Ovary (tissue), 9 donors: ENCODE results near the gene RPL10A. TPM values are rescaled to one million over a fixed set of nuclear protein-coding genes. Genes with fewer than 3 reads are reported as not detected.

Experiments used
- DNase-seq, 5 donors: peaks; one replicate each; pipeline ENCODE4 v3.0.0-alpha.2; 2019 to 2020
- H3K27ac ChIP-seq, 2 donors: fragments of 200-600 bp; one replicate each; pipeline versions ENCODE4 v1.5.1 to v1.8.0; 2019 to 2022
- H3K27me3 ChIP-seq: fragments of 200-600 bp; one replicate; pipeline ENCODE4 v1.8.0; 2022
- H3K36me3 ChIP-seq: fragments of 200-600 bp; sonication (generic); one replicate; pipeline ENCODE4 v1.5.1; 2019
- H3K4me1 ChIP-seq: one replicate; pipeline ENCODE4 v1.8.1; 2013; ENCODE audit warnings: mild to moderate bottlenecking, moderate library complexity; ENCODE audit not compliant: insufficient read depth
- H3K4me3 ChIP-seq: fragments of 200-600 bp; sonication (generic); one replicate; pipeline ENCODE4 v1.5.1; 2017
- H3K9me3 ChIP-seq, 2 donors: fragments of 200-600 bp in 1 of 2; sonication (generic) in 1 of 2; one replicate each; pipeline versions ENCODE4 v1.5.1 to v1.8.1; 2013 to 2019; ENCODE audit warnings: mild to moderate bottlenecking in 1 of 2, moderate library complexity in 1 of 2
- EP300 ChIP-seq: sonication (generic); formaldehyde crosslinking; IDR thresholded peaks from one replicate; pipeline ENCODE4 v1.6.1; 2017; ENCODE audit warnings: antibody characterized with exemption
- POLR2A ChIP-seq: fragments of 450-650 bp; IDR thresholded peaks from one replicate; pipeline ENCODE4 v1.6.1; 2017; ENCODE audit warnings: antibody characterized with exemption, mild to moderate bottlenecking, moderate library complexity
- WGBS, 3 donors: extraction: QIAGEN DNeasy Blood & Tissue Kit in 1 of 3; methylation state at CpG; one replicate each; pipeline versions ENCODE4 v1.1.5 to v1.1.7; 2013 to 2017; 5-methylcytosine and 5-hydroxymethylcytosine counted together
- intact Hi-C, 4 donors: fragments of 100-400 bp; cut with DNase I; formaldehyde crosslinking; loops; one replicate each; pipeline versions ENCODE4 v1.11.0 to v1.15.1; 2022 to 2023
- polyA plus RNA-seq, 2 donors: library from polyadenylated mRNA; stranded (reverse); fragments of 200-250 nt in 1 of 2; fragments of 350-450 nt in 1 of 2; fragmentation: Illumina TruSeq in 1 of 2; extraction: RNeasy Lipid Tissue Mini Kit (QIAGEN cat#74804) in 1 of 2; gene quantifications; one replicate each; pipeline ENCODE4 v1.2.3, GENCODE V29; 2013 to 2014
- total RNA-seq, 7 donors: library from RNA; depleted of rRNA in 2 of 7; stranded (reverse); fragments of >200 nt in 2 of 7; fragmentation: NEBNext Ultra II Directional in 3 of 7; extraction: Animal tissue kit (Norgen Biotek cat#: 25700) in 3 of 7; gene quantifications; one replicate each; pipeline versions ENCODE4 v1.1.0 to v1.2.4, GENCODE V29; 2016 to 2023
- TF ChIP-seq, protein P1 (sequence below), 3 donors: fragments of 450-650 bp in 2 of 3; fragments of 200-600 bp in 1 of 3; IDR thresholded peaks; one replicate each; pipeline versions ENCODE4 v1.5.1 to v1.8.0; 2016 to 2022; ENCODE audit warnings: antibody characterized with exemption in 3 of 3, mild to moderate bottlenecking in 1 of 3
- donor health status: DM: no; HTN: no; CAD: no; lungs with moderate emphysema.
- donor health status: DM: no; HTN: no; CAD: no.
- donor health status: Bipolar disorder and iron deficiency.
- donor health status: DM: yes; HTN: yes; CAD: no.
- donor health status: DM: no; HTN: no; CAD: no.
- donor health status: DM: yes; HTN: yes; CAD: no.

RPL10A gene
- total and polyA plus RNA-seq, 9 donors = 2,596 to 5,052 (median 3,198) TPM

- no peak for DNase-seq
- TF ChIP-seq, protein P1, sequence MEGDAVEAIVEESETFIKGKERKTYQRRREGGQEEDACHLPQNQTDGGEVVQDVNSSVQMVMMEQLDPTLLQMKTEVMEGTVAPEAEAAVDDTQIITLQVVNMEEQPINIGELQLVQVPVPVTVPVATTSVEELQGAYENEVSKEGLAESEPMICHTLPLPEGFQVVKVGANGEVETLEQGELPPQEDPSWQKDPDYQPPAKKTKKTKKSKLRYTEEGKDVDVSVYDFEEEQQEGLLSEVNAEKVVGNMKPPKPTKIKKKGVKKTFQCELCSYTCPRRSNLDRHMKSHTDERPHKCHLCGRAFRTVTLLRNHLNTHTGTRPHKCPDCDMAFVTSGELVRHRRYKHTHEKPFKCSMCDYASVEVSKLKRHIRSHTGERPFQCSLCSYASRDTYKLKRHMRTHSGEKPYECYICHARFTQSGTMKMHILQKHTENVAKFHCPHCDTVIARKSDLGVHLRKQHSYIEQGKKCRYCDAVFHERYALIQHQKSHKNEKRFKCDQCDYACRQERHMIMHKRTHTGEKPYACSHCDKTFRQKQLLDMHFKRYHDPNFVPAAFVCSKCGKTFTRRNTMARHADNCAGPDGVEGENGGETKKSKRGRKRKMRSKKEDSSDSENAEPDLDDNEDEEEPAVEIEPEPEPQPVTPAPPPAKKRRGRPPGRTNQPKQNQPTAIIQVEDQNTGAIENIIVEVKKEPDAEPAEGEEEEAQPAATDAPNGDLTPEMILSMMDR (IDR thresholded peaks at IDR 0.05) = no peak
- TF ChIP-seq EP300 (no peak), POLR2A (no peak)
- Histone ChIP-seq H3K9me3 (no peaks in the 10 kb centered on the region), H3K4me3 (no peak overlapping the region), H3K27ac (no peak overlapping the region), H3K36me3 (no peaks in the 10 kb centered on the region), H3K27me3 (no peaks in the 10 kb centered on the region), H3K4me1 (peaks cover 11% of the 10 kb centered on the region)
- intact Hi-C loops = no loop called here
- WGBS, 3 donors = 66 to 79% (median 74%) methylated on average over 8 of the region's 8 CpGs
Measured at GRCh38 chr6:35481226-35481625, 13.0 kb downstream of the RPL10A start.

DNA sequence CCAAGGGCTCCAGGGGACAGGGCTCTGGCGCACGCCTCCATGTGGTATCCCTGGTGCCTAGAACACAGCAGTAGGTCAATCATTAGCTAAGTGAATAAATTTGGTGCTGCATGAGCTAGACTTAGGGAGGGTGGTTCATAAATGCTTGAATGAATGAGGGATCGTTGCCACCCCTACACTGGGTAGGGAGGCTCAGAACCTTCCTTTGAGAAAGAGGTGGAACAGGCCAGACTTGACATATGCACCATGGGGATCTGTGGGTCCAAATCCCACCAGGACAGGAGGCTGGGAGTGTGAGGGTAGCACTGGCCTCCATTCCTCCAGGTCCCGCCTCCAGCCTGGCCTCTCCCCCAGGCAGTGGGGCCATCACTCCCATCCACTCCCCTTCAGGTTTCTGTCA, 14.9 kb downstream of the RPL10A start:
- no peak for DNase-seq
- Histone ChIP-seq H3K9me3 (no peaks in the 10 kb centered on the region), H3K36me3 (no peaks in the 10 kb centered on the region), H3K27me3 (no peaks in the 10 kb centered on the region), H3K4me3 (no peak overlapping the region), H3K27ac (no peak overlapping the region), H3K4me1 (peaks cover 23% of the 10 kb centered on the region)
- TF ChIP-seq EP300 (no peak), POLR2A (no peak)
- TF ChIP-seq, protein P1 (IDR thresholded peaks at IDR 0.05) = no peak
- 97% methylated on average over 4 of the region's 4 CpGs for WGBS, 3 donors
- intact Hi-C loops = no loop called here

GRCh38 chr6:35483490-35483889, 15.3 kb downstream of the RPL10A start:
- no peaks in the 10 kb centered on the region for H3K27me3 ChIP-seq
- no peak for DNase-seq
- H3K4me1 ChIP-seq = peaks cover 25% of the 10 kb centered on the region
- no peaks in the 10 kb centered on the region for H3K36me3 ChIP-seq
- H3K27ac ChIP-seq = no peak overlapping the region
- no peaks in the 10 kb centered on the region for H3K9me3 ChIP-seq
- no peak for TF ChIP-seq POLR2A
- no peak for TF ChIP-seq EP300
- TF ChIP-seq, protein P1 (IDR thresholded peaks at IDR 0.05) = no peak
- H3K4me3 ChIP-seq = no peak overlapping the region
- intact Hi-C loops = no loop called here
- WGBS, 3 donors = 88 to 92% (median 89%) methylated on average over 3 of the region's 3 CpGs

- H3K4me1 ChIP-seq = peaks cover 25% of the 10 kb centered on the region
- H3K9me3 ChIP-seq = no peaks in the 10 kb centered on the region
- no peaks in the 10 kb centered on the region for H3K27me3 ChIP-seq
- H3K4me3 ChIP-seq = no peak overlapping the region
- WGBS, 3 donors = 79 to 86% (median 82%) methylated on average over 13 of the region's 13 CpGs
- intact Hi-C loops = no loop called here
- peak in 1 of 5 donors; percentile 23 for DNase-seq
- H3K36me3 ChIP-seq = no peaks in the 10 kb centered on the region
- peak overlapping the region in 1 of 2 donors; percentile 47 for H3K27ac ChIP-seq
- no peak for TF ChIP-seq EP300
- TF ChIP-seq, protein P1 (IDR thresholded peaks at IDR 0.05) = no peak
- no peak for TF ChIP-seq POLR2A
Measured at GRCh38 chr6:35483893-35484645, 15.9 kb downstream of the RPL10A start.
